ENCODE measurements around the gene ISCA1. TPM values are rescaled to one million over a fixed set of nuclear protein-coding genes. Genes with fewer than 3 reads are reported as not detected.

The ISCA1 gene
- total RNA-seq, 1 donor from 2014 or later, result 26.4 TPM

DNA sequence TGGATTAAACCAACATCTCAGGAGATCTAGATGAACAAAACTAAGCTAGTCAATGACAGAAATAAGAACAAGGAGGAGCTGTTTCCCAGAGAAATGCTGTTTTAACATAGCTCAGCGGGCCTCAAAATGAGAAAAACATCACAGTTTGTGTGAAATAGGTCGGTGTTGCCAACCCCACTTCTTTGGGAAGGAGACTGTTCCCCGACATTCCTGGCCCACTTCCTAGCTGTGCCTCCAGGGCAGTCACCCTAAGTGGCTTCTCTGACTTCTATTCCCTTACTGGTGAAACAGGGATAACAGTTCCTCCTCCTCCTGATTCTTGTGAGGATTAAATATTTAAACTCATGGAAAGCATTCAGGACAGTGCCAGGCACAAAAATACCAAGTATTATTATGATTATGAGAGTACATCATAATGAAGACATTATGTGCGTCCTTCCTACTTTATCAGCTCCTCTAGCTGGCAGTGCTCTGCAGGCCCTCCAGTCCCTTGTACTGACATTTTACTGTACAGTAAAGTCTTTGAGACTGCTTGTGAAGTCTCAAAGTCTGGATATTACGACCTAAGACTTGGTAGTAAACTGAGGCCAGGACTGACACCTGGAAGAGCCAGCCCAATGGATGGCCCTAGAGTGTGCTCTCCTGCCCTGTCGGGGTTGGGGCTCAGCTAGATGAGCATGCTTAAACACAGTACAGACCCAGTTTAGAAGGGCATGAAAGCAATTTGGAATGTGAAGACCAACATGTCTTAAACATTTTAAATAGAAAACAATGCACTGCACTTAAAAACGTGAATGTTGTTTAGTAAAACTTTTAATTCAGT lies 7.3 kb downstream of the ISCA1 start:
- Histone ChIP-seq H3K4me3 (ENCODE audit: low read depth, low read length) (no peak overlapping the region), H3K36me3 (ENCODE audit: control insufficient read depth, insufficient read depth, low read length) (no peaks in the 10 kb centered on the region), H3K27me3 (ENCODE audit: control insufficient read depth, insufficient read depth, low read length) (no peaks in the 10 kb centered on the region)
- TF ChIP-seq, protein P1, sequence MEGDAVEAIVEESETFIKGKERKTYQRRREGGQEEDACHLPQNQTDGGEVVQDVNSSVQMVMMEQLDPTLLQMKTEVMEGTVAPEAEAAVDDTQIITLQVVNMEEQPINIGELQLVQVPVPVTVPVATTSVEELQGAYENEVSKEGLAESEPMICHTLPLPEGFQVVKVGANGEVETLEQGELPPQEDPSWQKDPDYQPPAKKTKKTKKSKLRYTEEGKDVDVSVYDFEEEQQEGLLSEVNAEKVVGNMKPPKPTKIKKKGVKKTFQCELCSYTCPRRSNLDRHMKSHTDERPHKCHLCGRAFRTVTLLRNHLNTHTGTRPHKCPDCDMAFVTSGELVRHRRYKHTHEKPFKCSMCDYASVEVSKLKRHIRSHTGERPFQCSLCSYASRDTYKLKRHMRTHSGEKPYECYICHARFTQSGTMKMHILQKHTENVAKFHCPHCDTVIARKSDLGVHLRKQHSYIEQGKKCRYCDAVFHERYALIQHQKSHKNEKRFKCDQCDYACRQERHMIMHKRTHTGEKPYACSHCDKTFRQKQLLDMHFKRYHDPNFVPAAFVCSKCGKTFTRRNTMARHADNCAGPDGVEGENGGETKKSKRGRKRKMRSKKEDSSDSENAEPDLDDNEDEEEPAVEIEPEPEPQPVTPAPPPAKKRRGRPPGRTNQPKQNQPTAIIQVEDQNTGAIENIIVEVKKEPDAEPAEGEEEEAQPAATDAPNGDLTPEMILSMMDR (IDR thresholded peaks at IDR 0.05; ENCODE audit: insufficient read depth, low read length, poor library complexity, severe bottlenecking), result no peak
- DNase-seq (ENCODE audit: low read depth), result no peak

DNA sequence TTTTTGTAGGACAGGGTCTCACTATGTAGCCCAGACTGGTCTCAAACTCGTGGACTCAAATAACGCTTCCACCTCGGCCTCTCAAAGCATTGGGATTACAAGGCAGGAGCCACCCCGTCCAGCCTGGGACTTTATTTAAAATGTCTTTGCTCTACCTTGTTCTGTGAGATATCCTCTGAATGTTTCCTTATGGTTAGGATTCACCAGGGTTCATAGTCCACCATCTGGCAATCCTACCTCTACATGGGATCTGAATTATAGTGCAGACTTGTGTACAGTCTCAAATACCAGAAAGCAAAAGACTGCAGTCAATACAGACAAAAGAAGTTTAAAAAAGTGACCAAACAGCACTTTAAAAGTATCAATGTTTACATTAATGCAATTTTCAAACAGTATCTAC lies 10.1 kb downstream of the ISCA1 start:
- no peak overlapping the region for H3K4me3 ChIP-seq (ENCODE audit: low read depth, low read length)
- H3K27me3 ChIP-seq (ENCODE audit: control insufficient read depth, insufficient read depth, low read length), result no peaks in the 10 kb centered on the region
- TF ChIP-seq, protein P1 (IDR thresholded peaks at IDR 0.05; ENCODE audit: insufficient read depth, low read length, poor library complexity, severe bottlenecking), result no peak
- DNase-seq (ENCODE audit: low read depth), result no peak
- H3K36me3 ChIP-seq (ENCODE audit: control insufficient read depth, insufficient read depth, low read length), result no peaks in the 10 kb centered on the region

DNA sequence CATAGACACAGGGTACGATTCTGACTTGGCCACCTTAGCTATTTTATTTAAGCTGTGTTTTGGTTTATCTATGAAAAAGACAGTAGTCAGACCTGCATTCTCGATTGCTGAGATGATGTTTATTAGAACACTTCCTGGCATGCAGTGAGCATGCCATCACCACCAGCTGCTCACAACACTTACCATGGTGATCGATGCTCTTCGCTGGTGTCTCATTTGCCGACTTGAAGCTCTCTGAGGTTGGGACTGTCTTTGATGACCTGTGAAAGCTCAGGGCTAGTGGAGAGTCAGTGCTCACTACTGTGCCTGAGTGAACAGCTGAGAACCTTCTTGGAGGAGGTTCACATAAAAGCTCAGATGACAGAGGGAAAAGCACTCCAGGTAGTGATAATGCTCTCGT lies 18.5 kb downstream of the ISCA1 start:
- no peaks in the 10 kb centered on the region for H3K36me3 ChIP-seq (ENCODE audit: control insufficient read depth, insufficient read depth, low read length)
- no peak for DNase-seq (ENCODE audit: low read depth)

DNA sequence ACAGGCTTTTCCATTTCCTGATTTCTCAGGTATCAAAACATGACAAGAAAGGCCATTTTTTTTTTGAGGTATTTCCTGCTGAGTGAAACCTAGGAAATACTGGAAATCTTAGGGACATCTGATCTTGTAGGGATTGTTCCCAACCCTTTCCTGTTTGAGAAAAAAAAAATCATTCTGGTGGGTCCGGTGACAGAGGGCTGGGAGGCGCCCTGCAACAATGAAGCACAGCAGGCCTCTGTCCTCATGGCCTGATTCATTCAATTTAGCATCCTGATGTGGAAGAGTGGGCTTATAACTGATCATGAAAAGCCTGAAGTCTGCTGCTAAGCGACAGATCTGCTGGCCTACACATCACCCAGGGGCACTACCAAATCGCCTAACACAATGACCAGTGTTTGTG lies 19.8 kb downstream of the ISCA1 start:
- H3K27me3 ChIP-seq (ENCODE audit: control insufficient read depth, insufficient read depth, low read length), result no peaks in the 10 kb centered on the region
- no peak overlapping the region for H3K4me3 ChIP-seq (ENCODE audit: low read depth, low read length)
- H3K36me3 ChIP-seq (ENCODE audit: control insufficient read depth, insufficient read depth, low read length), result no peaks in the 10 kb centered on the region
- TF ChIP-seq, protein P1 (IDR thresholded peaks at IDR 0.05; ENCODE audit: insufficient read depth, low read length, poor library complexity, severe bottlenecking), result no peak
- DNase-seq (ENCODE audit: low read depth), result no peak

More for the DNA sequence above, 18.5 kb downstream of the ISCA1 start:
- TF ChIP-seq, protein P1 (IDR thresholded peaks at IDR 0.05; ENCODE audit: insufficient read depth, low read length, poor library complexity, severe bottlenecking), result no peak
- Histone ChIP-seq H3K4me3 (ENCODE audit: low read depth, low read length) (no peak overlapping the region), H3K27me3 (ENCODE audit: control insufficient read depth, insufficient read depth, low read length) (no peaks in the 10 kb centered on the region)

DNA sequence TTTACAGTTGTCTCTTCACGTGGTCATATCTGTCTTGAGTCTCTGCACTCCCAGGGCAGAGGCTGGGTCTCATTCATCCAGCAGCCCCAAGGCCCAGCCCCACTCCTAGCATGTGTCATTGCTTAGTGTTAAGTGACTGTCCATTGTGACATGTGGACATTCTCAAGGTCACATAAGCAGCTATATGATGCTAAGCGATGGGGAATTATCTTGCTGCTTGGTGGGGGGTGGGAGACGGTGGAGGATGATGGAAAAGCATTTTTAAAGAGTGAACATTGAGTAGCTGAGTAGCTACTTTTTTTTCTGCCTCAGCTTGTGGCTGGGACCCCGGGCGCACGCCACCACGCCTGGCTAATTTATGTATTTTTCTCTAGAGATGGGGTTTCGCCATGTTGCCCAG lies 22.8 kb downstream of the ISCA1 start, which contains the start of gene C9orf153:
Gene C9orf153, minus strand, starts transcription at position 101 of the 400 bp plus-strand sequence. CDS start 30,054 bp downstream, outside the sequence.
- Histone ChIP-seq H3K4me3 (ENCODE audit: low read depth, low read length) (no peak within 1 kb of the TSS), H3K27me3 (ENCODE audit: control insufficient read depth, insufficient read depth, low read length) (no peaks in the 10 kb centered on the region), H3K36me3 (ENCODE audit: control insufficient read depth, insufficient read depth, low read length) (no peaks in the 10 kb centered on the region)
- no peak for DNase-seq (ENCODE audit: low read depth)
- TF ChIP-seq, protein P1 (IDR thresholded peaks at IDR 0.05; ENCODE audit: insufficient read depth, low read length, poor library complexity, severe bottlenecking), result no peak
